Adrenal gland (tissue), 5 donors: ENCODE data around the gene MARCHF6.
"Not testable (repeated sequence)": the region's sequence is repeated elsewhere in the genome, so short reads cannot be mapped to it uniquely, and the experiment has no call there.

Source experiments
- CTCF ChIP-seq, 6 experiments: fragments of 450-650 bp in 4 of 6; fragments of 200-600 bp in 2 of 6; sonication (generic) in 1 of 6; IDR thresholded peaks; 1 replicate in 5 of 6; 2 replicates in 1 of 6; pipeline versions ENCODE4 v1.5.1 to v1.8.0; 2016 to 2021; ENCODE audit warnings: antibody characterized with exemption in 6 of 6, mild to moderate bottlenecking in 2 of 6, moderate library complexity in 1 of 6
- POLR2A ChIP-seq, 2 donors: fragments of 450-650 bp; IDR thresholded peaks; one replicate each; pipeline ENCODE4 v1.6.1; 2017; ENCODE audit warnings: antibody characterized with exemption in 2 of 2, mild to moderate bottlenecking in 2 of 2, moderate library complexity in 1 of 2
- donor health status: DM: no; HTN: no; CAD: no.

GRCh38 chr5:10371369-10371768 is 17.9 kb downstream of the MARCHF6 start:
- TF ChIP-seq POLR2A, CTCF (IDR thresholded peaks at IDR 0.05): not testable (repeated sequence)
